ENCODE data around the gene HVCN1. TPM values are rescaled to one million over a fixed set of nuclear protein-coding genes. Genes with fewer than 3 reads are reported as not detected.

The HVCN1 gene
- total RNA-seq, 1 experiment from 2014 or later, result 3.4 TPM

DNA sequence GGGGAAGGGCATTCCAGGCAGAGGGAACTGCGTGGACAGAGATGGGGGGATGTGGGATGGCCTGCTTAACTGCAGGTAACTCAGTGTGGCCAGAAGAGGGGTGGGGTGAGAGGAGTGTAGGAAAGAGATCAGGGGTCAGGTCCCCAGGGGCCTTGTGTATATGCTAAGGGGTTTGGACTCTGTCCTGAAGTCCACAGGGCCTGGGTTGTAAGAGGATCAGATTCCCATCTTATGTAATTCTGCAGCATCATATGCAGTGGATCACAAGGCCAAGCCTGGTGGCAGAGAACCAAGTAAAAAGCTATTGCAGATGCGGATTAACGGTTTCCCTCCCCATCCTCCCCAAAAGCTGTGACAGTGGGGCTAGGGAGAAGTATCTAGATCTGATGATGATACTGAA, 66.3 kb downstream of the HVCN1 start:
- H3K4me2 ChIP-seq, result no peak overlapping the region
- no peak overlapping the region for H3K4me3 ChIP-seq
- H3K27me3 ChIP-seq (ENCODE audit: insufficient read depth, low read depth), result no peaks in the 10 kb centered on the region
- H3F3A ChIP-seq (ENCODE audit: insufficient read depth, low read depth), result no peaks in the 10 kb centered on the region
- no peaks in the 10 kb centered on the region for H3K4me1 ChIP-seq (replicated peaks; ENCODE audit: insufficient read depth)
- DNase-seq, result no peak
- H4K20me1 ChIP-seq (ENCODE audit: insufficient read depth), result no peaks in the 10 kb centered on the region
- intact Hi-C loops (cut with micrococcal nuclease; ENCODE audit: unreplicated experiment), result no loop called here
- POLR2A ChIA-PET (ENCODE audit: unreplicated experiment), result no interaction called here
- H3K9me3 ChIP-seq (ENCODE audit: insufficient read depth, low read depth), result no peaks in the 10 kb centered on the region
- no peak overlapping the region for H2AFZ ChIP-seq
- no peaks in the 10 kb centered on the region for H3K9me2 ChIP-seq (ENCODE audit: insufficient read depth)
- H3K79me2 ChIP-seq (ENCODE audit: low read depth), result no peaks in the 10 kb centered on the region
- no TSS peak for BruUV-seq (replicated peaks)
- CTCF ChIA-PET, result no interaction called here
- H3K36me3 ChIP-seq (ENCODE audit: low read depth), result no peaks in the 10 kb centered on the region
- no peak overlapping the region for H3K27ac ChIP-seq
- no peak for TF ChIP-seq EZH2 (IDR thresholded peaks at IDR 0.05; ENCODE audit: low read depth)
- no peak for TF ChIP-seq CTCF (conservative IDR thresholded peaks at IDR 0.05)

DNA sequence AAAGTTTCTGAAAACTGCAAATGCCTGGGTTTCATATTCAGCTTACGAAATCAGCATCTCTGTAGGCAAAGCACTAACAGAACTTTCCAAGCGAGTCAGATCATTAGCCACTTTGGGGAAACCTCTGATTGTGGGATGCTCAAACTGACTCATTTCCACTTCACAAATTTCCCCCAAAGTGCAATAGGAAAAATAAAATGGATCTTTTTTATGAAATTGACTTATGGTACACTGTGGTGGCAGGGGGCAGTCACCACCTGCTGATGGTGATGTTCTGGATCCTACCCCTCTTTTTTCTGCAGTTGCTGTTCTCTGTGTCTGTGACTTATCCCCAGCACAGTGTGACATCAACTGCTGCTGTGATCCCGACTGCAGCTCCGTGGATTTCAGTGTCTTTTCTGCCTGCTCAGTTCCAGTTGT, 69.4 kb downstream of the HVCN1 start:
- H3F3A ChIP-seq (ENCODE audit: insufficient read depth, low read depth), result no peaks in the 10 kb centered on the region
- intact Hi-C loops (cut with micrococcal nuclease; ENCODE audit: unreplicated experiment), result no loop called here
- H3K9me3 ChIP-seq (ENCODE audit: insufficient read depth, low read depth), result no peaks in the 10 kb centered on the region
- peaks cover 9% of the 10 kb centered on the region; the same call in 1 of the 2 replicates for H3K79me2 ChIP-seq (ENCODE audit: low read depth)
- no peak overlapping the region for H2AFZ ChIP-seq
- no peaks in the 10 kb centered on the region for H3K27me3 ChIP-seq (ENCODE audit: insufficient read depth, low read depth)
- H3K27ac ChIP-seq, result no peak overlapping the region
- H3K36me3 ChIP-seq (ENCODE audit: low read depth), result no peaks in the 10 kb centered on the region
- no peak for DNase-seq
- BruUV-seq (replicated peaks), result no TSS peak
- H4K20me1 ChIP-seq (ENCODE audit: insufficient read depth), result no peaks in the 10 kb centered on the region
- POLR2A ChIA-PET (ENCODE audit: unreplicated experiment), result interaction anchor here (0.6 kb wide), 1 partner anchor 50 kb away, joined by 5 read pairs; no protein-coding TSS in a partner anchor
- H3K4me3 ChIP-seq, result no peak overlapping the region
- peaks cover 10% of the 10 kb centered on the region for H3K4me1 ChIP-seq (replicated peaks; ENCODE audit: insufficient read depth)
- H3K4me2 ChIP-seq, result no peak overlapping the region
- TF ChIP-seq EZH2 (IDR thresholded peaks at IDR 0.05; ENCODE audit: low read depth), result no peak
- no peak for TF ChIP-seq CTCF (conservative IDR thresholded peaks at IDR 0.05)
- CTCF ChIA-PET, result interaction anchor here (0.6 kb wide), 1 partner anchor 35 kb away, joined by 10 read pairs; no protein-coding TSS in a partner anchor
- no peaks in the 10 kb centered on the region for H3K9me2 ChIP-seq (ENCODE audit: insufficient read depth)

DNA sequence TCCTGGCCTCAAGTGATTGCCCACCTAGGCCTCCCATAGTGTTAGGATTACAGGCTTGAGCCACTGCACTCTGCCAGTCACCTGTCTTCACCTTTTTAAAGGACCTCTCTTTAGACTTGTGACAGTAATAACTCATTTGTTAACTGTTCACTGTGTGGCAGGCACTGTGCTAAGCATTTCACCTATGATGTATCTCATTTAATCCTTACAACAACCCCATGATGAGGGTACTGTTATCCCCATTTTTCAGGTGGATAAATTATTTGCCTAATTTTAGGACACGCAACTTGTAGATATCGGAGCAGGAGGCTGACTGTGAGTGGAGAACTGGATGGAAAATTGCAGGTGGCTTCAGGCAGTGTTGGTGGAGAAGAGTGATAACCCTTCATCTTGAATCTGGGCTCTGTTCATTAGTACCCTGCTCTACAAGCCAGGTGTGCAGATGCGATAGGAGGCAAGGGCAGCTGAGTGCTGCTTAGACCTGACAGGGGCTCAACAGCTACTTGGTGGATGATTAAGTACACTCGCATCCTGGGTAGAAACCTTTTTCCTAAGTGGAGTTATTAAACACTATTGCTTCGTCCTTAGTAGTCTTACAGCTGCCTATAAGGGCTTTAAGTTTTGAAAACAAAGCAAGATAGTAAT, 72.3 kb downstream of the HVCN1 start:
- Histone ChIP-seq H3K79me2 (ENCODE audit: low read depth) (peaks cover 14% of the 10 kb centered on the region; the same call in 1 of the 2 replicates), H4K20me1 (ENCODE audit: insufficient read depth) (no peaks in the 10 kb centered on the region), H3K9me3 (ENCODE audit: insufficient read depth, low read depth) (no peaks in the 10 kb centered on the region), H3K4me1 (replicated peaks; ENCODE audit: insufficient read depth) (peaks cover 12% of the 10 kb centered on the region), H3K4me3 (no peak overlapping the region), H3K36me3 (ENCODE audit: low read depth) (no peaks in the 10 kb centered on the region), H3K4me2 (no peak overlapping the region), H3K27me3 (ENCODE audit: insufficient read depth, low read depth) (no peaks in the 10 kb centered on the region), H2AFZ (no peak overlapping the region), H3K27ac (no peak overlapping the region), H3F3A (ENCODE audit: insufficient read depth, low read depth) (0 out of 2 replicates have a peak, but pooled peaks cover 5% of the 10 kb centered on the region), H3K9me2 (ENCODE audit: insufficient read depth) (no peaks in the 10 kb centered on the region)
- DNase-seq, result no peak
- no TSS peak for BruUV-seq (replicated peaks)
- CTCF ChIA-PET, result no interaction called here
- intact Hi-C loops (cut with micrococcal nuclease; ENCODE audit: unreplicated experiment), result no loop called here
- POLR2A ChIA-PET (ENCODE audit: unreplicated experiment), result interaction anchor here (0.6 kb wide), 1 partner anchor 809 kb away, joined by 3 read pairs; no protein-coding TSS in a partner anchor
- no peak for TF ChIP-seq CTCF (conservative IDR thresholded peaks at IDR 0.05)
- TF ChIP-seq EZH2 (IDR thresholded peaks at IDR 0.05; ENCODE audit: low read depth), result no peak

Measured in PC-9 (cell line).